Central memory CD8-positive, alpha-beta T cell (primary cell): ENCODE data around the gene ANO10.
"Not testable (repeated sequence)": the region's sequence is repeated elsewhere in the genome, so short reads cannot be mapped to it uniquely, and the experiment has no call there.

Experiments
- ATAC-seq: fragments of 150-1000 bp; cut with Tn5 transposase; replicated peaks from 2 replicates; pipeline ENCODE4 v1.10.0; 2022; ENCODE audit warnings: mild to moderate bottlenecking, moderate FRiP score, moderate number of reproducible peaks; ENCODE audit not compliant: poor library complexity, severe bottlenecking; ENCODE audit errors: extremely low read depth
- DNase-seq, 2 donors: peaks; one replicate each; pipeline ENCODE4 v3.0.0; 2021; ENCODE audit warnings: low spot score in 2 of 2
- H3K27ac Mint-ChIP-seq: one replicate; pipeline ENCODE4 v1.8.0; 2022; ENCODE audit warnings: low read depth, mild to moderate bottlenecking, moderate library complexity, mixed read lengths
- H3K27me3 Mint-ChIP-seq: one replicate; pipeline ENCODE4 v1.8.0; 2022; ENCODE audit warnings: mixed read lengths
- H3K36me3 Mint-ChIP-seq: one replicate; pipeline ENCODE4 v1.8.0; 2022; ENCODE audit warnings: mild to moderate bottlenecking, moderate library complexity, mixed read lengths; ENCODE audit not compliant: insufficient read depth
- H3K4me1 Mint-ChIP-seq: one replicate; pipeline ENCODE4 v1.8.0; 2022; ENCODE audit warnings: mixed read lengths
- H3K4me3 Mint-ChIP-seq: one replicate; pipeline ENCODE4 v1.8.0; 2022; ENCODE audit warnings: mild to moderate bottlenecking, moderate library complexity, mixed read lengths
- H3K9me3 Mint-ChIP-seq: one replicate; pipeline ENCODE4 v1.8.0; 2022; ENCODE audit warnings: mixed read lengths

The ANO10 gene

GRCh38 chr3:43587303-43587702 lies 34.5 kb downstream of the ANO10 start:
- H3K27ac Mint-ChIP-seq = no peak overlapping the region
- ATAC-seq (no peak), DNase-seq (no peak)
- H3K27me3 Mint-ChIP-seq = no peaks in the 10 kb centered on the region
- H3K36me3 Mint-ChIP-seq = no peaks in the 10 kb centered on the region
- no peak overlapping the region for H3K4me3 Mint-ChIP-seq
- H3K9me3 Mint-ChIP-seq = peaks cover 4% of the 10 kb centered on the region
- H3K4me1 Mint-ChIP-seq = peaks cover 8% of the 10 kb centered on the region

- Mint-ChIP-seq H3K27me3 (no peaks in the 10 kb centered on the region), H3K4me3 (no peak overlapping the region), H3K4me1 (peaks cover 8% of the 10 kb centered on the region), H3K27ac (no peak overlapping the region), H3K36me3 (no peaks in the 10 kb centered on the region), H3K9me3 (no peaks in the 10 kb centered on the region)
- ATAC-seq = peak; percentile 46
- no peak for DNase-seq
Observed at GRCh38 chr3:43584043-43584826, 37.6 kb downstream of the ANO10 start.

- Mint-ChIP-seq H3K9me3 (no peaks in the 10 kb centered on the region), H3K27ac (no peak overlapping the region), H3K36me3 (no peaks in the 10 kb centered on the region), H3K4me3 (no peak overlapping the region), H3K4me1 (peaks cover 8% of the 10 kb centered on the region), H3K27me3 (no peaks in the 10 kb centered on the region)
- DNase-seq = no peak
- no peak for ATAC-seq
Observed at GRCh38 chr3:43583481-43583880, 38.3 kb downstream of the ANO10 start.

GRCh38 chr3:43582866-43583265 lies 38.9 kb downstream of the ANO10 start:
- Mint-ChIP-seq H3K4me1 (peaks cover 8% of the 10 kb centered on the region), H3K27ac (no peak overlapping the region), H3K27me3 (no peaks in the 10 kb centered on the region), H3K4me3 (no peak overlapping the region), H3K9me3 (no peaks in the 10 kb centered on the region), H3K36me3 (no peaks in the 10 kb centered on the region)
- no peak for ATAC-seq
- DNase-seq = no peak

- H3K4me1 Mint-ChIP-seq = peaks cover 8% of the 10 kb centered on the region
- no peaks in the 10 kb centered on the region for H3K9me3 Mint-ChIP-seq
- H3K27me3 Mint-ChIP-seq = no peaks in the 10 kb centered on the region
- ATAC-seq (no peak), DNase-seq (no peak)
- no peaks in the 10 kb centered on the region for H3K36me3 Mint-ChIP-seq
- H3K4me3 Mint-ChIP-seq = no peak overlapping the region
- H3K27ac Mint-ChIP-seq = no peak overlapping the region
Observed at GRCh38 chr3:43581343-43581742, 40.5 kb downstream of the ANO10 start.

GRCh38 chr3:43580181-43580580 lies 41.6 kb downstream of the ANO10 start:
- DNase-seq = no peak
- no peaks in the 10 kb centered on the region for H3K27me3 Mint-ChIP-seq
- peaks cover 8% of the 10 kb centered on the region for H3K4me1 Mint-ChIP-seq
- no peak overlapping the region for H3K27ac Mint-ChIP-seq
- H3K4me3 Mint-ChIP-seq = no peak overlapping the region
- ATAC-seq = no peak
- no peaks in the 10 kb centered on the region for H3K9me3 Mint-ChIP-seq
- no peaks in the 10 kb centered on the region for H3K36me3 Mint-ChIP-seq

GRCh38 chr3:43573576-43573975 lies 48.2 kb downstream of the ANO10 start:
- no peak for DNase-seq
- no peaks in the 10 kb centered on the region for H3K27me3 Mint-ChIP-seq

GRCh38 chr3:43565661-43566341 lies 56.0 kb downstream of the ANO10 start:
- not testable (repeated sequence) for H3K27me3 Mint-ChIP-seq, H3K36me3 Mint-ChIP-seq, H3K4me3 Mint-ChIP-seq, H3K9me3 Mint-ChIP-seq, ATAC-seq, H3K4me1 Mint-ChIP-seq, H3K27ac Mint-ChIP-seq, DNase-seq

More at GRCh38 chr3:43573576-43573975, 48.2 kb downstream of the ANO10 start:
- ATAC-seq = no peak
- no peaks in the 10 kb centered on the region for H3K9me3 Mint-ChIP-seq
- H3K36me3 Mint-ChIP-seq = no peaks in the 10 kb centered on the region
- H3K27ac Mint-ChIP-seq = no peak overlapping the region
- no peaks in the 10 kb centered on the region for H3K4me1 Mint-ChIP-seq
- no peak overlapping the region for H3K4me3 Mint-ChIP-seq

- no peaks in the 10 kb centered on the region for H3K27me3 Mint-ChIP-seq
- no peak overlapping the region for H3K4me3 Mint-ChIP-seq
- ATAC-seq = no peak
- peaks cover 2% of the 10 kb centered on the region for H3K36me3 Mint-ChIP-seq
- H3K27ac Mint-ChIP-seq = no peak overlapping the region
- no peaks in the 10 kb centered on the region for H3K9me3 Mint-ChIP-seq
- no peak for DNase-seq
- H3K4me1 Mint-ChIP-seq = no peaks in the 10 kb centered on the region
Observed at GRCh38 chr3:43559961-43560360, 61.9 kb downstream of the ANO10 start.

GRCh38 chr3:43558171-43558570 lies 63.6 kb downstream of the ANO10 start:
- Mint-ChIP-seq H3K4me1 (no peaks in the 10 kb centered on the region), H3K27me3 (no peaks in the 10 kb centered on the region), H3K9me3 (no peaks in the 10 kb centered on the region), H3K27ac (no peak overlapping the region), H3K36me3 (peaks cover 2% of the 10 kb centered on the region), H3K4me3 (no peak overlapping the region)
- ATAC-seq (no peak), DNase-seq (no peak)

GRCh38 chr3:43549626-43550290 lies 72.1 kb downstream of the ANO10 start:
- no peak for ATAC-seq
- Mint-ChIP-seq H3K36me3 (no peaks in the 10 kb centered on the region), H3K9me3 (no peaks in the 10 kb centered on the region), H3K27me3 (no peaks in the 10 kb centered on the region), H3K4me3 (no peak overlapping the region), H3K4me1 (no peaks in the 10 kb centered on the region), H3K27ac (no peak overlapping the region)
- DNase-seq = no peak

GRCh38 chr3:43544277-43544676 lies 77.5 kb downstream of the ANO10 start:
- ATAC-seq, H3K4me1 Mint-ChIP-seq, H3K9me3 Mint-ChIP-seq, DNase-seq, H3K27ac Mint-ChIP-seq, H3K36me3 Mint-ChIP-seq, H3K27me3 Mint-ChIP-seq, H3K4me3 Mint-ChIP-seq: not testable (repeated sequence)
